ENCODE data around the gene DSCAML1.

Gene DSCAML1

DNA sequence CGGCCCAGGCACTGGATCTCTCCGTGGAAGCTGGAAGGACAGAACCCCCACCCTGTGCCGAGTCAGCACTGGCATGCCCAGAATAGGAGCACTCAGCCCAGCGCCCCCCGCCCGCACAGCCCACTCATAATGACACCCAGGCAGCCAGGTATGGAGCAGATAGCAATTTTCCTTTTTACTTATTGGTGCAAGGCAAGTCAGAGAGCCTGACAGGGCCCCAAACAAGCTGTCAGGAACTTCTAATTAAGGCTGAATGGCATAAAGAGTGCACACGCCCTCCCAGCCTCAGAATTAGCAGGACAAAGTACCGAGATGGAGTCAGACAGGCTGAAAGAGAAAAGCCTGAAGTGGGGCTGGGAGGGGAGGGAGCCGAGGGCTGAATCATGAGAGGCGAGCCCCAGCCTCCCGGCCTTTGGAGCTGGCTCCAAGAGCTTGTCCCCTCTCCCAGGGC lies 76.9 kb downstream of the DSCAML1 start:
- no peak for DNase-seq (ENCODE audit: low read depth)

GRCh38 chr11:117719480-117719879 lies 77.5 kb downstream of the DSCAML1 start:
- DNase-seq (ENCODE audit: low read depth) = no peak

DNA sequence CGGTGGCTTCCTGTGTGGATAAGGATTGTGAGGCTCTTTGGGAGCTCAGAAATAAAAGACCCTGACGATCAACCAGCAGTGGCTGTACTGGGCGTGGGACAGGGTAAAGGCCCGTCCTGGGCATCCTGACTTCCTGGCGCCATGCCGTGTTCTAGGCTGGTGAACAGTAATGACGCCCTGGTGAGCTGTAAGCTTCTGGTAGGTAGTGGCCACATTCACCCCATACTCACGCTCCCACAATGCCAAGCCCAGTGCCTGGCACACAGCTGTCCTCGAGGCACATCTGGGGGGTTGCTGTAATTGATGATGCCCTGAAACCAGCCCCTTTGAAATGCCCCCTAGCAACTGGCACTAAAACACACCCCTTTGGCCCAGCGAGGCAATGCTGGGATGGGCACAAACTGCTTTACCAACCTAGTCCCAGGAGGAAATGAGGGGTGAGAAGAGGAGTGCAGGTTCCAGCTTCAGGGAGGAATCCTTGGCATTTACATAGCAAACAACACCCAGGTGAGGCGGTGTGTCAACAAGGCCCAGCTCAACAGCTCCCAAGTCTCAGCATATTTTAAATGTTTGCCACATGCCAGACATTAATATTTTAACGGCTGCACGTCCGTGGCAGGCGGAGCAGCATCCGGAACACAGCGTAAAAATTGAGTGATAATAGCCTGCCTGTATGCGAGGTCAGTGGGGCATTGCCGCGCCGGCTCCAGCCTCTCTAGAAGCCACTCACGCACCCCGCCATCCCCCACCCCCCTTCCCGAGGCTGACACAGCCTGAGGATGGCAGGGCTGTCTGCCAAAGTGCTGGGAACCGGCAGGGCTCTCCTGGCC lies 79.3 kb downstream of the DSCAML1 start:
- no peak for DNase-seq (ENCODE audit: low read depth)

DNA sequence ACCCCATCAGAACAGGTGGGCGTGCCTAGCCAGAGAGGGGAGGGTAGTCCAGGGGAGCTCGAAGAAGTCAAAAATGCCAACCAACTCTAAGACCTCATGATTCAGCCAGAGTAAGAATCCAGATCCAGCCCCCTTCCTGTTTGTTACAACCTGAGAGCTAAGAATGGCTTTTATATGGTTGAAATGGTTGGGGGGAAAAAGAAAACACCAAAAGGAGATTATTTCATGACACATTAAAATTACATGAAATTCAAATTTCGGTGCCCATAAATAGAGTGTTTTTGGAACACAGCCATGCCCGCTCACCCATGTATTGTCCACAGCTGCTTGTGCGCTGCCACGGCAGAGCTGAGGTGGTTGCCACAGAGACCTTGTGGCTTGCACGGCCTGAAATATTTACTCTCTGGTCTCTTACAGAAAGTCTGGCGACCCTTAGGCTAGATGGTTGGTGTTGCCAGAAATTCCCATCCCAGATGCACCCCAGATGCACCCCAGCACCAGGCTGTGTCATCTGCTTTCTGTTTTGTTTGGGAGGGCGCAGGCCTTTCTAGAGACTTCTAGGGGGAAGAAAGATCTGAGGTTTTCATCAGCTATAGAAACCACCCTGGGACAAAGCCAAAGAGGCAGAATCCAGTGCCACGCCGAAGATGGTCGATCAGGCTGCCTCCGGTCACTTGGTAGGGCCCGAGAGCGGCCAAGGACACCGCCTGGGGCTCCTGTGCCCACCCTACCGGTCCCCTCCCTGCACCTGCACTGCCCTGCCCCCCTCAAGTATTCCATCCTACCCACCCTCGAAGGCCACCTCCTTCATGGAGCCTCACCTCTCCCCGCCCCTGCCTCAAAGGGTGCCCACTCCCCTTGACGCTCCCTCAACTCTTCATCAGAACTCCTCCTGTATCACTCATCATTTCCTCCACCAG lies 80.2 kb downstream of the DSCAML1 start:
- DNase-seq (ENCODE audit: low read depth) = no peak

- DNase-seq (ENCODE audit: low read depth) = no peak
These were observed 81.2 kb downstream of the DSCAML1 start for GRCh38 chr11:117715801-117716200.

DNA sequence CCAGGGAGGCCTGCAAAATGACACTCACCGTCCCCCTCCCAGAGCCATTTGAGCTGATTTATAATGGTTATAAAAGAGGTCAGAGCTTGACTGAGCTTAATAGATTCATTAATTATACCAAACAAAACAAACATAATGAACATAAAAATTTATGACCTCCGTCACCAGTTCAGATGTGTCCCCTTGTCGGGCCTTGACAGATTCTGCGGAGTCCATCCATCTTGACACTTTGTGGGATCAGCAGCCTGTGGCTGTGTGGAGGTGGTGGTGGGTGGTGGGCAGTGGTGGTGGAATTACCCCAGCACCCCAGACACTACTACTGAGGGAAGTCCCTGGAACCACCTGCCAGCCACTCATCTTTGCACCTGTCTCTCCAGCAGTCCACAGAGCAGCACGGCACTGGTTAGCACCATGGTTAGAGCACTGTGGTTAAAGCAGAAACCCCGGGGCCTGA lies 83.5 kb downstream of the DSCAML1 start:
- DNase-seq (ENCODE audit: low read depth) = no peak

GRCh38 chr11:117712530-117712929 lies 84.5 kb downstream of the DSCAML1 start:
- no peak for DNase-seq (ENCODE audit: low read depth)

GRCh38 chr11:117711331-117711730 lies 85.7 kb downstream of the DSCAML1 start:
- no peak for DNase-seq (ENCODE audit: low read depth)

GRCh38 chr11:117710211-117710610 lies 86.8 kb downstream of the DSCAML1 start:
- no peak for DNase-seq (ENCODE audit: low read depth)

GRCh38 chr11:117706322-117706814 lies 90.6 kb downstream of the DSCAML1 start:
- DNase-seq (ENCODE audit: low read depth) = no peak

DNA sequence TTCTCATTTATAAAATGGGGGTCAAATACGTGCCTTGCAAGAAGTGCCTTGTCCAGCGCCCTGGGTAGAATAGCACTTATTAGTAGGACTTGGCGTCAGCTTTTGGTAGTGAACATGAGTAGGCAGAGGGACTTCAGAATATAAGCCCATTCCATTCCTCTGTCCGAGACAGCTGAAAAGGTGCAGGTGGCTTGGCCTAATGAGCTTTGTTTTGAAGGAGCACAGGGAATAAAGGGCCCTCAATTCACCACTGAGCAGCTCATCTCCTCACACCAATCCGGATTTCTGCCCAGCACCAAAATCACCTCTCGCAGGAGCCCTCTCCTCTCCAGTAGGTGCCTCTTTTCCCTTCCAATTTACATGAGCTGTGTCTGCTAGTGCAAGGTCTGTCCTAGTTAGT lies 91.2 kb downstream of the DSCAML1 start:
- DNase-seq (ENCODE audit: low read depth) = no peak

- DNase-seq (ENCODE audit: low read depth) = no peak
These were observed 92.5 kb downstream of the DSCAML1 start for GRCh38 chr11:117704395-117705100.

GRCh38 chr11:117702946-117703598 lies 93.9 kb downstream of the DSCAML1 start:
- no peak for DNase-seq (ENCODE audit: low read depth)

- no peak for DNase-seq (ENCODE audit: low read depth)
These were observed 95.2 kb downstream of the DSCAML1 start for GRCh38 chr11:117701781-117702180.

DNA sequence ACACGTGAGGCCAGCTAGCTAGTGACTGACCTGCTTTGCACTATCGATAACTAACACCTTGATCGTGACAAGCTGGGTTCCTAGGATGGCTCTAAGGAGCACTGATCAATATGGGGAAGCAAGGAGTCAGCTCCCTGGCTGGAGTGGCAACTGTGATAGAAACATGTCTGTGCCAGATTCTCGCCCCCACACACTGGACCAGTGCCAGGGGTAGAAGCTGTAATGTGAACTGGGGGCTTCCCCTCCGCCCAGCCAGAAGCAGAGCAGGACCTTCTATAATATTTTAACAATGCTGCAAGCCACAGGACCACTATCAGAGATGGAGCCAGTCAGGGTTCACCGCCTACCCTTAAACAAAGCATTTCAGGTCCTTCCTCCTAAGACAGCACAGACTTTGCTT lies 96.5 kb downstream of the DSCAML1 start:
- DNase-seq (ENCODE audit: low read depth) = no peak

DNA sequence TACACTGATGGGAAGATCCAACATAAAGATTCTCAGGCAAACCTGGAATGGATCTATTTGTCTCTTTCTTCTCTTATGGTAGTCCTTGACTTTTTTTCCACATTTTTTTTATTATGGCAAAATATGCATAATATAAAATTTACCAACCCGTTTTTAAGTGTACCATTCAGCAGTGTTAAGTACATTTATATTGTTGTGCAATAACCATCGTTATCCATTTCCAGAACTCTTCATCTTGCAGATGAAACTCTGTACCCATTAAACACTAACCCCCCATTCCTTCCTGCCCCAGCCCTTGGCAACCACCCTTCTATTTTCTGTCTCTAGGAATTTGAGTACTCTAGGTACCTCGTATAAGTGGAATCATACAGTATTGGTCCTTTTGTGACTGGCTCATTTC lies 99.7 kb downstream of the DSCAML1 start:
- DNase-seq (ENCODE audit: low read depth) = no peak

GRCh38 chr11:117696540-117696939 lies 100.5 kb downstream of the DSCAML1 start:
- no peak for DNase-seq (ENCODE audit: low read depth)

- DNase-seq (ENCODE audit: low read depth) = no peak
These were observed 103.7 kb downstream of the DSCAML1 start for GRCh38 chr11:117693344-117693743.

DNA sequence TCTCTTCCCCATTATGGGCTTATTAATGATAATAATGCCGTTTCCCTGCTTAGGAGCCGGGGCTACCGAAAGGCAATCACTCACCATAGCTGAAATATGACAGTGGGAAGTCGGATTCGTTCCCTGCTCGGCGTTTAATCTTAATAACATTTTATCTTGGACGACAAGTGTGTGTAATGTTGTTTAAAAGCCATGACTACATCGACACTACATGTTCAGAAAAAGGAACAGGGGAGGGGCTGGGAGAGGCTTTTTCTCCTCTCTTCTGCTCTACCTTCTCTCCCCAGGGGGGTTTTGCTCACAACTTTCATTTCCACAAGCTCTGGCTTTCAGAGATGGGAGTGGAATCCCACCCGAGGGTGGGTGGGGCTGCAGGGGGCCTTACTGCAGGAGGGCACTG lies 105.5 kb downstream of the DSCAML1 start:
- DNase-seq (ENCODE audit: low read depth) = no peak

- no peak for DNase-seq (ENCODE audit: low read depth)
These were observed 105.8 kb downstream of the DSCAML1 start for GRCh38 chr11:117691218-117691514.

DNA sequence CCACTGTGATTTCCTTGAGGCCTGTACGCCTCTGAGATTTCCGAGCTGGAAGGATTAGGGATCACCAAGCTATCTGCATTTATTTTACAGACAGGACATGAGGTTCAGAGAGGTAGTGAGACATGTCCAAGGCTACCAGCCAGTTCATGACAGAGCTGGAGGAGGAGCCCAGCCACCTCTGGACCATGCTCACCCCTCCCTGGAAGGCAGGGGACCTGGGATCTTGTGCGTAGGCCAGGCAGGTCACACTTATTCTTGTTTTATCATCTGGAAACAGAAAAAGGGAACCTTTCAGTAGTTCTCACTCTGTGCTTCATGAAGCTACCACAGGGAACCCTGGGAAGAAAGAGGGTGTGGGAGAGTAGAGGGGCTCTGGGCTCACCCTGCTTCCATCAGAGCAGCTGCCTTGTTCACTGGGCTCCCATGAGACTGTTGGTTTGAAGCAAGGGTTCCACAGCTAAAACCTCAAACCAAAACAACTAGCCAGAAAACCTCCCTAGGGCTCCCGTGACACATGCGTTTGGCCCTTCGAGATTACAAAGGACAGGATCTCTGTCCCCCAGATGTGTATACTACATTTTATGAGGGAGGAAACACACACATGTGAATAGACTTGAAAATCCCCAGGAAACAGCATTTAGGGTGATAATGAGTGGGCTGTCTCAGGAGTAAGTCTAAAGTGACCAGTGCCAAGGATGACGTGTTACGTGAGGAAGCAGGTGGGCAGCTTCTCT lies 106.4 kb downstream of the DSCAML1 start:
- no peak for DNase-seq (ENCODE audit: low read depth)

Data from stimulated activated CD8-positive, alpha-beta memory T cell treated with anti-CD3 and anti-CD28 coated beads, Interleukin-12 subunit alpha, Interleukin-12 subunit beta, amount 100 ng/mL, for 4 hours (primary cell).